Right atrium auricular region (tissue), 2 donors: Measurements from ENCODE around the gene SNX2. TPM values are rescaled to one million over a fixed set of nuclear protein-coding genes. Genes with fewer than 3 reads are reported as not detected.

ENCODE experiments used
- DNase-seq: peaks from one replicate; pipeline ENCODE4 v3.0.0-alpha.2; 2019; ENCODE audit warnings: low spot score
- H3K27ac ChIP-seq, 2 donors: fragments of 200-600 bp; sonication (generic); 1 replicate in 1 of 2; 2 replicates in 1 of 2; pipeline ENCODE4 v1.5.1; 2016 to 2019
- H3K27me3 ChIP-seq, 2 donors: fragments of 200-600 bp; sonication (generic); one replicate each; pipeline versions ENCODE4 v1.5.1 to v1.6.0; 2017 to 2019
- H3K36me3 ChIP-seq: fragments of 200-600 bp; sonication (generic); one replicate; pipeline ENCODE4 v1.5.1; 2016
- H3K4me1 ChIP-seq, 2 donors: fragments of 200-600 bp; sonication (generic); one replicate each; pipeline versions ENCODE4 v1.5.1 to v1.6.0; 2017 to 2019
- H3K4me3 ChIP-seq, 2 donors: fragments of 200-600 bp; sonication (generic); 1 replicate in 1 of 2; 2 replicates in 1 of 2; pipeline ENCODE4 v1.5.1; 2017 to 2019; ENCODE audit warnings: mild to moderate bottlenecking in 1 of 2, moderate library complexity in 1 of 2
- H3K9me3 ChIP-seq, 2 donors: fragments of 200-600 bp; sonication (generic); one replicate each; pipeline ENCODE4 v1.5.1; 2019
- CTCF ChIP-seq, 2 donors: fragments of 200-600 bp; sonication (generic); IDR thresholded peaks; one replicate each; pipeline ENCODE4 v1.5.1; 2019; ENCODE audit warnings: antibody characterized with exemption in 2 of 2
- total RNA-seq, 2 donors: library from RNA; depleted of rRNA; stranded (reverse); fragments of >200 nt; gene quantifications; one replicate each; pipeline ENCODE4 v1.1.0, GENCODE V29; 2016

The SNX2 gene
- total RNA-seq, 2 donors from 2014 or later: 27.4 to 27.7 TPM

GRCh38 chr5:122831984-122832383, 57.1 kb downstream of the SNX2 start:
- Histone ChIP-seq H3K9me3 (no peaks in the 10 kb centered on the region), H3K27ac (no peak overlapping the region), H3K27me3 (no peaks in the 10 kb centered on the region), H3K36me3 (peaks cover 21% of the 10 kb centered on the region), H3K4me3 (no peak overlapping the region), H3K4me1 (no peaks in the 10 kb centered on the region)
- DNase-seq: no peak
- no peak for TF ChIP-seq CTCF (IDR thresholded peaks at IDR 0.05)

GRCh38 chr5:122835681-122836080, 60.8 kb downstream of the SNX2 start:
- Histone ChIP-seq H3K27ac (no peak overlapping the region), H3K27me3 (no peaks in the 10 kb centered on the region), H3K36me3 (no peaks in the 10 kb centered on the region), H3K9me3 (peaks cover 0 to 6% of the 10 kb centered on the region in 2 donors), H3K4me1 (no peaks in the 10 kb centered on the region), H3K4me3 (no peak overlapping the region)
- no peak for DNase-seq
- TF ChIP-seq CTCF (IDR thresholded peaks at IDR 0.05): no peak

- H3K27ac ChIP-seq: no peak overlapping the region
- no peaks in the 10 kb centered on the region for H3K4me1 ChIP-seq
- no peak overlapping the region for H3K4me3 ChIP-seq
- no peaks in the 10 kb centered on the region for H3K27me3 ChIP-seq
- no peak for DNase-seq
- TF ChIP-seq CTCF (IDR thresholded peaks at IDR 0.05): no peak
- H3K9me3 ChIP-seq: peaks cover 0 to 6% of the 10 kb centered on the region in 2 donors
- H3K36me3 ChIP-seq: no peaks in the 10 kb centered on the region
Measured at GRCh38 chr5:122836947-122837346, 62.1 kb downstream of the SNX2 start.

GRCh38 chr5:122839731-122840130, 64.9 kb downstream of the SNX2 start:
- Histone ChIP-seq H3K4me3 (no peak overlapping the region), H3K9me3 (peaks cover 0 to 6% of the 10 kb centered on the region in 2 donors), H3K36me3 (no peaks in the 10 kb centered on the region), H3K27me3 (no peaks in the 10 kb centered on the region), H3K4me1 (peaks cover 0 to 6% of the 10 kb centered on the region in 2 donors), H3K27ac (no peak overlapping the region)
- no peak for DNase-seq
- no peak for TF ChIP-seq CTCF (IDR thresholded peaks at IDR 0.05)

- peaks cover 0 to 6% of the 10 kb centered on the region in 2 donors for H3K9me3 ChIP-seq
- H3K27me3 ChIP-seq: no peaks in the 10 kb centered on the region
- H3K4me3 ChIP-seq: no peak overlapping the region
- H3K36me3 ChIP-seq: no peaks in the 10 kb centered on the region
- no peak overlapping the region for H3K27ac ChIP-seq
- DNase-seq: no peak
- TF ChIP-seq CTCF (IDR thresholded peaks at IDR 0.05): no peak
- peaks cover 0 to 13% of the 10 kb centered on the region in 2 donors for H3K4me1 ChIP-seq
Measured at GRCh38 chr5:122842016-122842580, 67.2 kb downstream of the SNX2 start.
